GM11168 (cell line): ENCODE data around the gene SLC15A1.
"Not testable (repeated sequence)": the region's sequence is repeated elsewhere in the genome, so short reads cannot be mapped to it uniquely, and the experiment has no call there.

Source experiments
- in situ Hi-C: fragments of 300-500 bp; cut with MboI; formaldehyde crosslinking; loops from one replicate; pipeline ENCODE4 v1.12.0; 2022; ENCODE audit warnings: low sequenced_read_pairs; ENCODE audit not compliant: unreplicated experiment

Gene SLC15A1

GRCh38 chr13:98639785-98640184, 112.7 kb downstream of the SLC15A1 start:
- in situ Hi-C loops: not testable (repeated sequence)

GRCh38 chr13:98638352-98638751, 114.1 kb downstream of the SLC15A1 start:
- in situ Hi-C loops: not testable (repeated sequence)
